HepG2 (cell line): ENCODE data around the gene YTHDF1. TPM values are rescaled to one million over a fixed set of nuclear protein-coding genes. Genes with fewer than 3 reads are reported as not detected.
A peak's percentile ranks its signal among the peaks of the same experiment; 100 is the strongest.

Source experiments
- ATAD3A ChIP-seq: sonication (generic); formaldehyde crosslinking; IDR thresholded peaks from 2 replicates; pipeline ENCODE4 v1.4.0; 2020; ENCODE audit warnings: missing genetic modification reagents
- ATF7-NPFF ChIP-seq: sonication (generic); formaldehyde crosslinking; IDR thresholded peaks from 2 replicates; pipeline ENCODE4 v1.8.1; 2023; ENCODE audit warnings: mild to moderate bottlenecking, low read depth, missing genetic modification reagents, moderate library complexity
- ATRX ChIP-seq: sonication (generic); formaldehyde crosslinking; IDR thresholded peaks from 2 replicates; pipeline ENCODE4 v1.4.0; 2020; ENCODE audit warnings: missing genetic modification reagents, borderline replicate concordance
- BCL6 ChIP-seq: IDR thresholded peaks from 2 replicates; pipeline ENCODE4 v1.6.1; 2016; ENCODE audit warnings: missing genetic modification reagents, missing compliant biosample characterization
- FOXK2 ChIP-seq: fragments of 450-650 bp; IDR thresholded peaks from 2 replicates; pipeline ENCODE4 v1.6.1; 2016
- GABPB1 ChIP-seq: IDR thresholded peaks from 2 replicates; pipeline ENCODE4 v1.6.1; 2016; ENCODE audit warnings: mild to moderate bottlenecking, missing genetic modification reagents, moderate library complexity, missing compliant biosample characterization
- GATAD1 ChIP-seq: IDR thresholded peaks from 2 replicates; pipeline ENCODE4 v1.6.1; 2016; ENCODE audit warnings: missing genetic modification reagents, missing compliant biosample characterization
- HES4 ChIP-seq: sonication (generic); formaldehyde crosslinking; IDR thresholded peaks from 2 replicates; pipeline ENCODE4 v1.9.0; 2021; ENCODE audit warnings: mild to moderate bottlenecking, missing genetic modification reagents, borderline replicate concordance
- HNRNPUL1 ChIP-seq: fragments of 200-400 bp; formaldehyde crosslinking; IDR thresholded peaks from 2 replicates; pipeline ENCODE4 v1.6.1; 2017; ENCODE audit warnings: low read depth, mild to moderate bottlenecking, low read length, moderate library complexity
- IRF2 ChIP-seq: IDR thresholded peaks from 2 replicates; pipeline ENCODE4 v1.6.1; 2018; ENCODE audit warnings: missing genetic modification reagents, missing compliant biosample characterization
- JARID2 ChIP-seq: sonication (generic); formaldehyde crosslinking; IDR thresholded peaks from 2 replicates; pipeline ENCODE4 v1.8.1; 2023; ENCODE audit warnings: missing genetic modification reagents, inconsistent platforms; ENCODE audit not compliant: insufficient replicate concordance
- KDM5A ChIP-seq: fragments of 200-600 bp; sonication (generic); IDR thresholded peaks from 2 replicates; pipeline ENCODE4 v1.7.0; 2018; ENCODE audit warnings: antibody characterized with exemption, mild to moderate bottlenecking, low read length, borderline replicate concordance
- KLF13 ChIP-seq: sonication (generic); formaldehyde crosslinking; IDR thresholded peaks from 2 replicates; pipeline ENCODE4 v1.4.0; 2020; ENCODE audit warnings: mild to moderate bottlenecking, missing genetic modification reagents
- MTA1 ChIP-seq: sonication (generic); formaldehyde crosslinking; IDR thresholded peaks from 2 replicates; pipeline ENCODE4 v1.4.0; 2020; ENCODE audit warnings: missing genetic modification reagents, mild to moderate bottlenecking, borderline replicate concordance
- NCOR1 ChIP-seq: fragments of 200-600 bp; sonication (generic); IDR thresholded peaks from 2 replicates; pipeline ENCODE4 v1.7.0; 2017; ENCODE audit warnings: antibody characterized with exemption, low read length, borderline replicate concordance
- NFE2L2 ChIP-seq: fragments of 150-350 bp; IDR thresholded peaks from 2 replicates; pipeline ENCODE4 v1.6.1; 2014; ENCODE audit warnings: low read length
- SMAD1 ChIP-seq: sonication (generic); formaldehyde crosslinking; IDR thresholded peaks from 2 replicates; pipeline ENCODE4 v1.4.0; 2020; ENCODE audit warnings: missing genetic modification reagents, low read depth, mild to moderate bottlenecking, borderline replicate concordance
- SMC3 ChIP-seq: IDR thresholded peaks from 2 replicates; pipeline ENCODE4 v1.6.1; 2011; ENCODE audit warnings: low read length, improper control_type of control experiment
- SP1 ChIP-seq, 2 experiments: fragments of 450-650 bp in 1 of 2; sonication (generic) in 1 of 2; formaldehyde crosslinking in 1 of 2; IDR thresholded peaks; 2 replicates each; pipeline versions ENCODE4 v1.4.0 to v1.6.1; 2016 to 2020; ENCODE audit warnings: missing genetic modification reagents in 1 of 2
- STAT5B ChIP-seq: sonication (generic); formaldehyde crosslinking; IDR thresholded peaks from 2 replicates; pipeline ENCODE4 v1.4.0; 2020; ENCODE audit warnings: missing genetic modification reagents
- TBX3 ChIP-seq: fragments of 450-650 bp; IDR thresholded peaks from 2 replicates; pipeline ENCODE4 v1.6.1; 2017; ENCODE audit warnings: antibody characterized with exemption, mild to moderate bottlenecking, inconsistent platforms, borderline replicate concordance
- TEAD3 ChIP-seq: optimal IDR thresholded peaks from 2 replicates; pipeline ENCODE3; 2016; ENCODE audit warnings: borderline replicate concordance
- TP53 ChIP-seq: sonication (generic); formaldehyde crosslinking; conservative IDR thresholded peaks from 2 replicates; pipeline ENCODE4 v1.4.0; 2020; ENCODE audit warnings: missing genetic modification reagents
- ZBTB7A ChIP-seq: sonication (generic); formaldehyde crosslinking; IDR thresholded peaks from 2 replicates; pipeline ENCODE4 v1.8.0; 2022; ENCODE audit warnings: mild to moderate bottlenecking, missing genetic modification reagents
- ZFP1 ChIP-seq: IDR thresholded peaks from 2 replicates; pipeline ENCODE4 v1.6.1; 2016
- ZFP41 ChIP-seq: sonication (generic); formaldehyde crosslinking; IDR thresholded peaks from 2 replicates; pipeline ENCODE4 v1.4.0; 2020; ENCODE audit warnings: mild to moderate bottlenecking, missing genetic modification reagents, borderline replicate concordance
- ZIK1 ChIP-seq: sonication (generic); formaldehyde crosslinking; IDR thresholded peaks from 2 replicates; pipeline ENCODE4 v1.5.0; 2020; ENCODE audit warnings: mild to moderate bottlenecking, low read depth, missing genetic modification reagents, borderline replicate concordance
- ZNF3 ChIP-seq: IDR thresholded peaks from 2 replicates; pipeline ENCODE4 v1.7.0; 2017; ENCODE audit warnings: inconsistent platforms
- polyA plus RNA-seq, 8 experiments: library from polyadenylated mRNA; depleted of rRNA in 3 of 8; stranded (reverse) in 7 of 8; unstranded in 1 of 8; fragments of >200 nt; fragmentation: Illumina TruSeq in 4 of 8; extraction: Trizol in 4 of 8; gene quantifications; 2 replicates each; pipeline versions ENCODE4 v1.2.1 to v1.2.3, GENCODE V29; 2011 to 2016; ENCODE audit warnings: low read depth in 4 of 8, missing spikeins in 1 of 8, mixed read lengths in 1 of 8; ENCODE audit not compliant: insufficient read depth in 1 of 8
- total RNA-seq, 5 experiments: library from RNA; depleted of rRNA; stranded (reverse); fragments of >200 nt; fragmentation: Illumina TruSeq; extraction: Trizol; gene quantifications; 2 replicates each; pipeline ENCODE4 v1.2.3, GENCODE V29; 2016; ENCODE audit warnings: low read depth in 1 of 5
- TF ChIP-seq, protein P1 (sequence below): sonication (generic); formaldehyde crosslinking; IDR thresholded peaks from 2 replicates; pipeline ENCODE4 v1.4.0; 2020; ENCODE audit warnings: missing genetic modification reagents, mild to moderate bottlenecking, borderline replicate concordance

Gene YTHDF1
- total and polyA plus RNA-seq, 2 of the 13 experiments (the other 11 are each of a cell fraction or from before 2014, with no cell fraction given) = 34.5 to 37.7 TPM

DNA sequence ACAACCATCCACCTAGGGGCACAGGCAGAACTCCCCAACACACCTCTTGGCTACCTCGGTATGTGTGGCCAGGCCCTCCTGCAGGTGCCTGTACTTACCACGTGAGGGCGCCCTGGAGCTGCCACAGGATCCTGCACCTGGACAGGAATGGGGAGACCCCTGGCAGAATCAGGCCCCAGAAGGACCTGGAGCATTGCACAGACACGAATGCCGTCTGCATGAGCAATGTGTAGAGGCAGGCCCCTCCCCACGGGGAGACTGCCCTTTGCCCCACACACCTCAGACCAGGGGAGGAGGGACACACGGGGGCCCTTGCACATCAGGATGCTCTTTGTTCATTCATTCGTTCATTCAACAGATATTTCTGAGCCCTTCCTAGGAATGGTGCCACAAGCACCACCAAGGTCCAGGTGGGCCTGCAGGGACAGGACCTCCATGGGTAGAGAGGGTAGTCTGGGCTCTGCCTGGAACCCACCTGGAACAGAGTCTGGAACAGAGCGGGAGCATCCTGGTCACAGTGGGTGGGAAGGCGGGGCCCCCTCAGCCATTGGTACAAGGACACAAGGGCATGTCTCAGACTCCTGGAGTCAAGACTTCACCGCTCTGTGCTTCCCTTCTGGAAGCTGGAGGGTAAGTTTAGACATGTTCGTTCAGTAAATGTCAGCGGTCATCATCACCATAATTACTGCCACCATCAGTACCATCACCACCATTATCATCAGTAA lies 32.3 kb downstream of the YTHDF1 start (continued):
- TF ChIP-seq SP1 (IDR thresholded peaks at IDR 0.05) (no peak), SP1 (CRISPR knock-in tag; IDR thresholded peaks at IDR 0.05) (no peak; the same call in none of the 2 replicates), KLF13 (CRISPR knock-in tag) (no peak), BCL6 (CRISPR knock-in tag) (no peak; the same call in 1 of the 2 replicates), TP53 (CRISPR knock-in tag) (no peak), SMC3 (peak; percentile 79), NFE2L2 (no peak), TBX3 (no peak), ATAD3A (no peak), IRF2 (CRISPR knock-in tag) (0 out of 2 replicates have a peak, but pooled peaks have one; percentile 34), GATAD1 (peak; percentile 35; the same call in 1 of the 2 replicates), FOXK2 (no peak), ATF7-NPFF (CRISPR knock-in tag) (0 out of 2 replicates have a peak, but pooled peaks have one; percentile 14), ATRX (CRISPR knock-in tag) (no peak), JARID2 (CRISPR knock-in tag) (no peak), ZNF3 (no peak), GABPB1 (no peak), ZFP41 (0 out of 2 replicates have a peak, but pooled peaks have one; percentile 58), KDM5A (no peak), HNRNPUL1 (no peak), ZBTB7A (CRISPR knock-in tag) (peak; percentile 29; the same call in 1 of the 2 replicates), TEAD3 (peak; percentile 82), NCOR1 (no peak), HES4 (CRISPR knock-in tag) (no peak), ZIK1 (no peak), MTA1 (peak; percentile 58; the same call in 1 of the 2 replicates), STAT5B (CRISPR knock-in tag) (no peak), ZFP1 (CRISPR knock-in tag) (no peak), SMAD1 (CRISPR knock-in tag) (peak; percentile 67; the same call in 1 of the 2 replicates)
- TF ChIP-seq, protein P1, sequence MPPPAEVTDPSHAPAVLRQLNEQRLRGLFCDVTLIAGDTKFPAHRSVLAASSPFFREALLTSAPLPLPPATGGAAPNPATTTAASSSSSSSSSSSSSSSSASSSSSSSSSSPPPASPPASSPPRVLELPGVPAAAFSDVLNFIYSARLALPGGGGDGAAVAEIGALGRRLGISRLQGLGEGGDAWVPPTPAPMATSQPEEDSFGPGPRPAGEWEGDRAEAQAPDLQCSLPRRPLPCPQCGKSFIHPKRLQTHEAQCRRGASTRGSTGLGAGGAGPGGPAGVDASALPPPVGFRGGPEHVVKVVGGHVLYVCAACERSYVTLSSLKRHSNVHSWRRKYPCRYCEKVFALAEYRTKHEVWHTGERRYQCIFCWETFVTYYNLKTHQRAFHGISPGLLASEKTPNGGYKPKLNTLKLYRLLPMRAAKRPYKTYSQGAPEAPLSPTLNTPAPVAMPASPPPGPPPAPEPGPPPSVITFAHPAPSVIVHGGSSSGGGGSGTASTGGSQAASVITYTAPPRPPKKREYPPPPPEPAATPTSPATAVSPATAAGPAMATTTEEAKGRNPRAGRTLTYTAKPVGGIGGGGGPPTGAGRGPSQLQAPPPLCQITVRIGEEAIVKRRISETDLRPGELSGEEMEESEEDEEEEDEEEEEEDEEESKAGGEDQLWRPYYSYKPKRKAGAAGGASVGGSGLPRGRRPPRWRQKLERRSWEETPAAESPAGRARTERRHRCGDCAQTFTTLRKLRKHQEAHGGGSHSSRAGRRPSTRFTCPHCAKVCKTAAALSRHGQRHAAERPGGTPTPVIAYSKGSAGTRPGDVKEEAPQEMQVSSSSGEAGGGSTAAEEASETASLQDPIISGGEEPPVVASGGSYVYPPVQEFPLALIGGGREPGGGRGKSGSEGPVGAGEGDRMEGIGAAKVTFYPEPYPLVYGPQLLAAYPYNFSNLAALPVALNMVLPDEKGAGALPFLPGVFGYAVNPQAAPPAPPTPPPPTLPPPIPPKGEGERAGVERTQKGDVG (CRISPR knock-in tag) = peak; percentile 4; the same call in 1 of the 2 replicates
